HG03342 (cell line): ENCODE measurements around the gene ATP2B3.

Source experiments
- ATAC-seq: cut with Tn5 transposase; IDR thresholded peaks from one replicate; pipeline ENCODE4 v1.9.1; 2021; ENCODE audit warnings: mild to moderate bottlenecking, moderate library complexity; ENCODE audit not compliant: unreplicated experiment

The ATP2B3 gene

DNA sequence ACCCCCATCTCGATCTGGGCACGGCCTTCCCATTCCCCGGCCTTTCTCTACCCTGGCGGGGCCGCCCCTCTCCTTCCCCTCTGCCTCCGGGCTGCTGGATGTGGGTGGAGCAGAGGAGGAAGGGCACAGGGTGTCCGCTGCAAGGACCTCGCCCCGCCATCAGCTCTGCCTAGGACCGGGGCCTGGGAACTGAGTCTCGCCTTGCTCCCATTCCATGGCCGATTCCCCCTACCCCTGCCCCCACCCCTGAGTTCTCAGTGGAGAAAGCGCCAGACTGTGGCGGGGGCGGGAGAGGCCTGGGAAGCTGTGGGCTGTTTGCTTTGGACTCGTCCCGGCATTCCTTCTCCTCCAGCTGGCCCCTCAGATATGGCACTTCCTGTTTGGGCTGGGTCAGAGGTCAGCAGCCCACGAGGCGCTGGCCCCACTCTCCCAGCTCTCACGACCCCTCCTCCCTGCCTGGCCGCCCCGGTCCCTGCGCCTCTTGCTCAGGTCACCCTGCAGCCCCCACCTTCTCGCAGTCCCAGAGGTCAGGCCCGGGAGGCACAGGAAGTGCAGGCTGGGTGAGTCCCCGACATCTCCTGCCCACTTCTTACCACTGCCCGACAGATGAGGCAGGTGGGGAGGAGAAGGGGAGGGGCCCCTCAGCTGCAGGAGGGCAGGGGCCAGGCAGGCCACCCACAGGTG is 29.1 kb upstream of the ATP2B3 start:
- ATAC-seq: no peak

DNA sequence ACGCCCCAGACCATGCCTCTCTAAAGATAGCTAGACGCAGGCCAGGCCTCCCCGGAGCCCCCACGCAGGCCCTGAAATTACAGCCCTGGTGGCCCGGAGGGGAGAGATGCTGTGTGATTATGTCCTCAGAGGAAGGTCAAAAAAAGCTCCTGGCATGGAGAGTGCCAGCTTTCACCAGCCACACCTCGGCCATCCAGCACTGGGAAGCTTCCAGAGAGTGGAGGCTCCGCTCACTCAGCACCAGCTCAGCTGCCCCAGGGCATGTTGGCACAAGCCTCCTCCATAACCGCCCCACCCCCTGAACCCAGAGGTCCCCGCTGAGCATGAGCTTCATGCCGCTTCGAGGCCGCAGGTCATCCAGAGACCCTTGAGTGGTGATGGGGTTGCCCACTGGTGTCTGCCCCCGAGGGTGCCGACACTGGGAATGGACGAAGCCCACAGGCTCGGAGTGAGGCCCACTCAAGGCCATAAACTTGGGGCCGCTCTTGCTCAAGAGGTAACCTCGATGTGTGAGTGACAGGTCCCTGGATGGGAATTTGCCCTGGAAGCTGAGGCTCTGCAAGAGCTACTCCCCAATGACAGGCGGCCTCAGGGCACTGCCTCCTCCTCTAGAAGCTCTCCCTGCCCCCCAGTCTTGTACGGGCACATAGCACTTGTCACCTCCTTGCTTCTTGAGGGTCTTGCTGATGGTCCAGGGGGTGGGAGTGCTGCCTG is 27.1 kb upstream of the ATP2B3 start:
- ATAC-seq: no peak

DNA sequence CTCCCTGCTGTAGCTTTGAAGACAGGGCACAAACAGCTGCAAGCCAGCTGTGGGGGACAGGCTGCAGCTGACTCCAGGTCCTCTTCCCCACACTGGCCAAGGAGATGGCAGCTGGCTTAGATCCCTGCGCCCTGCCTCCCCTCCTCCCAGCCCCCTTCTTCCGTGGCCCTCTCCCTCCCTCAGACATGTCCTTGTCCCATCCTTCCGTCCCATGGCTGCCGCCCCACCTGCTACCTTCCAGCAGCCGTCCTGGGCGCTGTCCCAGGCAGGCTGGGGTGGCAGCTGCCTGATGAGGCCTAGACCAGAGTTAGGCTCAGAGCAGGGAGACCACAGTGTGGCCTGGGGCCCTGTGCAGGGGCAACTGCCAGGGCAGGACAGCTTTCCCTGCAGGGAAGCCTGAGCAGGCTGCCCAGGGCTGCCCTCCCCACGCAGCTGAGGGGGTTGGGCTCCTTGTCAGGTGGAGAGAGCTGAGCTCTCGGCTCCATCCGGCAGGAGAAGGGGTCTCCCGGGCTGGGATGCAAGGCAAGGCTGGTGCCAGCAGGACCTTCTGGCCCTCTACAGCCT is 26.0 kb upstream of the ATP2B3 start:
- ATAC-seq: no peak

DNA sequence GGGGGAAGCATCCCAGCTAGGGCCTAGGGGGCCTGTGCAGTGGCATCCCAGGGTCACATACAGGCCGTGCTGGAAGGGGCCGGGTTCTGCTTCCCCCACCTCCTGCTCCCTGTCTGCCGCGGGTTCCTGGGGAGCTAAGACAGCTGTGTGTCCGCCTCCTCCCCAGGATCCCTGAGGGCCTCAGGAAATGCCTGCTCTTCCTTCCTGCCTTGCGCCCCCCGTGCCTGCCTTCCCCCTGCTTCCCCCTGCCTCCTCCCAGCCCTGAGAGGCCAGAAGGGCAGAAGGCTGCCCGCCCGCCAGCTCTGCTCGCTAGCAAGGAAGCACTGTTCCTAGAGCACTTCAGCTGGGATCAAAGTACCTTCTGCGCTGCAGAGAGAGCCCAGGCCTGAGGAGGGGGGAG is 25.5 kb upstream of the ATP2B3 start:
- no peak for ATAC-seq

DNA sequence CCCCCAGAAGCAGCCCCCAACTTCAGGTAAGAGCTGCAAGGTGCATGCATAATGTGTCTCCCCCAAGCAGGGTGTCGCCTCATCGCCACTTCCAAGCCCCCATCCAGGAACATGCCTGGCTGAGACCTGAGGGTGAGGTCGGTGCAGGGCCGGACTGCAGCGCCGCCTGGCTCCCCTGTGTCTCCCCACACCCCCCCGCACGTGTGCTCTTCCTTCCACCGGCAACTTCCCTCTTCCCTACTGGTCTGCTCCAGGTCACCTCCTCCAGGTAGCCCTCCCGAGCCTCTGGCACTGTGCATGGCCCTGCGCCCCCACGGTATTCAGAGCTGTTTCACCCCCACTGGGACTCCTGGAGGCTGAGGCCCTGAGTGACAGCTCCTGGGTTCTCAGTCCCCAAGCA is 24.9 kb upstream of the ATP2B3 start:
- ATAC-seq: no peak

DNA sequence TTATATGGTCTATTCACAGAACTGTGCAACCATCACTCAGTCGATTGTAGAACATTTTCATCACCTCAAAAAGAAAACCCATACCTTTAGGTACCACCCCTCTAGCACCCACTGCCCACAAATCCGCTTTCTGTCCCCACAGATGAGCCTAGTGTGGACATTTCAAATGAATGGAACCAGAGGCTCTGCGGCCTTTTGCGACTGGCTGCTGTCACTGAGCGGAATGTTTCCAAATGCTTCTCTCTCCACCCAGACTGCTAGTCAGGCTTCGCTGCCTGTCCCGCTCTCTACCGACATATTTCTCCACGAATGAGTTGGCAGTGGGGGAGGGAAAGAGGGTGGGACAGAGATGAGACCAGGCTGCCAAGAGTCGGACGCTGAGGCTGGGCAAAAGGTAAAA is 24.4 kb upstream of the ATP2B3 start:
- no peak for ATAC-seq

DNA sequence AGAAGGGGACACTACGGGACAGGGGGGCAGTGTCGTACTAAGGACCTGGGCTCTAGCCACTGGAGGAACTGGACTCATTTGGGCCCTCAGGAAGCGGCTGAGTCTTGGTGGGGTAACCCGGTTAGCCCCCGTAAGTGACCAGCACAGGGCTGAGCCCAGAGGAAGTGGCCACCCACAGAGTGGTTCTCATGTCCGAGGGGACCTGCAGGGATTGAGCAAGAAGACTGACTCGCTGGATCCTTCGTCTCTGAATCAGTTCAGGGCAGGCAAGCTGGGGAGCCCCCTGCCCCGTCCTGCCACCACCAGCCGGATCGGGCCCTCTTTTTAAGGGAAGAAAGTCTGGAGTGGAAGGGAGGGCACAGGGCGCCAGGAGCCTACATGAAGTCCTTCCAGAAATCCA is 23.4 kb upstream of the ATP2B3 start:
- ATAC-seq: no peak

DNA sequence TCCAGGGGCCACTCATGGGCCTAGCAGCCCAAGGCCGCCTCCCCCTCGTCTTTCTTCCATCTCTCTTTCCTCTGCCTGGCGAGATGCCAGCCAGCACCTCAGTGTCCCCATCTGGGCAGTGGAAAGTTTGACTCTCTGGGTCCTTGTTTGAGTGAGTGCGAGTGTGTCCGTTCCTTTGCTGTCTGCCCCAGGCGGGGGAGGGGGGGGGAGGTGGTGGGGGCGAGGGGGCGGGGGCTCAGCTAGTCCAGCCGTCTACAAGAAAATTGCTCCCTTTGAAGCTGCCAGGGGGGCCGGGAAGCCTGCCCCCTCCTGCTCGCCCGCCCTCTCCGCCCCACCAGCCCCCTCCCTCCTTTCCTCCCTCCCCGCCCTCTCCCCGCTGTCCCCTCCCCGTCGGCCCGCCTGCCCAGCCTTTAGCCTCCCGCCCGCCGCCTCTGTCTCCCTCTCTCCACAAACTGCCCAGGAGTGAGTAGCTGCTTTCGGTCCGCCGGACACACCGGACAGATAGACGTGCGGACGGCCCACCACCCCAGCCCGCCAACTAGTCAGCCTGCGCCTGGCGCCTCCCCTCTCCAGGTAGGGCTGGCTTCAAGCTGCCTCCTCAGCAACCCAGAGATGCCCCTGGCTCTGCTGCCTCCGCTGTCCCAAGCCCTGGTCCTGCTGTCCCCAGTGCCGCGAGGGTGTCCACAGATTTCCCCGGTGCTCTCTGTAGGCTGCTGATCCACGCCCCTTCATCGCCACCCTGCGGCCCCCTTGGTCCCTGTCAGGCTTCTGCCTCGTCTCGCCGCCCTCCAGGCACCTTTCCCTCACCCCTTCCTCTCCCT is 22.7 kb upstream of the ATP2B3 start, which contains the start of gene BGN:
Gene BGN, plus strand, starts transcription at position 440 of the 821 bp plus-strand sequence. CDS start 9,652 bp downstream, outside the sequence.
- no peak for ATAC-seq

DNA sequence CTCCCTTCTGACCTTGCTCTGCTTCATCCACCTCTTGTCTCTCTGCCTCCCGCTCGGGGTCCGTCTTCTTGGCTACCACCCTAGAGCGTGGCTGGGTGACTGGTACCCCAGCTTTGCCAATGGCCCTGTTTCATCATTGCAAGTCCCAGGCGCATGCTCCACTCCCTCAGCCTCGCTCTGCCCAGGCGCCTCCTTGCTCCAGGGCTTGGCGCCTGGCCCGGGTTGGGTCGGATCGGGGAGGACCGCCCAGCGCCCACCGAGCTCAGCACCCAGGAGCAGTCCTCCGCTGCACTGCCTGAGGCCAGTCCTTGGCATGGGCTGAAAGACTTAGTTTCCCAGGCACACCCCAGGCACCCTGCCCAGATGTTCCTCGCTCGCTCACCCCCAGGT is 22.1 kb upstream of the ATP2B3 start:
- no peak for ATAC-seq

DNA sequence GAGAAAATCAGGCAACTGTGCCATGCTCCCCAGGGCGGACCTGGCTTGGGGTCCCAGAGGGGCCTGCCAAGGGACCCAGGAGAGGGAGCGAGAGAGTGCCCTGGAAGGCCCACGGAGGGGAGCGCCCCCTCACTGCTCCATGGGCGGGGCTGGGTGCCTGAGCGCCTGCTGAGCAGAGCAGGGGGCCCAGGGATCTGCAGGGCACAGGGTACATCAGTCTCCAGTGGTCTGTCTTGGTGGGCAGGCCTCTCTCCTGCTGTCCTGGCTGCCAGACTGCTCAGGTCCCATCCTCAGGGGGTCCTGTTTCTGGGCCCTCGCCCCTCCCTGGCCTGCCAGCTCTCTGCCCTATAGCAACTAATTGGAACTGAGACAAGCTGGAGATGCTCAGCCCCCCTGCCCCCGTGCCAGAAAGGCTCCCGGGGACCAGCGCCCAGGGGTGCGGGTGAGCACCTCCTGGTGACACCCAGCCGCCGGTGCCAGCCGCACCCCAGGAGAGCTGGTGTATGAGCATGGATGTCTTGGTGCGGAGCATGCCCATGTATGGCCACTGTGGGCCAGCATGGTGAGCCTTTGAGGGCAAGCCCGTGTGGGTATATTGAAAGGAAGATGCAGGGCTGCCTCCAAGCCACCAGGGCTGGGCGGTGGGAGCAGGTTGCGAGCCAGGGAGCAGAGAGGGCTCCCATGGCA is 21.4 kb upstream of the ATP2B3 start:
- ATAC-seq: no peak

DNA sequence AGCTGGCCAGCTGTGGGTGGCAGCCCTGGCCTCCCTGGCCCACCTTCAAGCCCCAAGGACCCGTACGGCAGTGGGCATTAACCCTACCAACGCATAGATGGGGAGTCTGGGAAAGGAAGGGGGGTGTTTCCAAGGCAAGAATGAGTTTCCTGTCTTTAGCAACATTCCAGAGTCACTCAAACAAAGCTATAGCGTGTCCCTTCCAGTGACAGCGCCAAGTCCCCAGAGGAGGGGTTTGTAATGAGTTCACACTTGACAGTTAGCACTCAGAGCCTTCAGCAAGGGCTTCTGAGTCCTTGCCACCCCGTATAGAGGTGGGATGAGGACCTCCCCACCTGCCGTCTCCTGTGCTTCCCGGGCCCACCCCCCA is 20.9 kb upstream of the ATP2B3 start:
- no peak for ATAC-seq

DNA sequence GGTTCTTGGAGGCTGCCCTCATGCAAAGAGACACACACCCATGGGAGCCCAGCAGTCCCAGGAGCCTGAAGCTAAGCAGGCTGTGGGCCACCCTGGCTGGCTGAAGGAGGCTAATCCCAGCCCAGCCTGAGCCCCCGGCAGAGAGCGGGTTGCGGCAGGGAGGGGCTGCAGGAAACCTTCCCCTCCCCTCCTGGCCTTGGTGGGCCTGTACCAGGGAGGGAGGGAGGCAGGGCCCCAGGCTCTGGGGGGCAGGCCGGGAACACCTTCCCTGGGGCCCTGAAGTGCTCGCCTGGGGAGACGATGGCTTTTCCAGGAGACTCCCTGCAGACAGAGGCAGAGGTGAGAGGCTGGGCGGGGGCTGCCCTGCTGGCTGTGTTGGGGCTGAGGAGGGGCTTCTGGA is 19.0 kb upstream of the ATP2B3 start:
- ATAC-seq: no peak

DNA sequence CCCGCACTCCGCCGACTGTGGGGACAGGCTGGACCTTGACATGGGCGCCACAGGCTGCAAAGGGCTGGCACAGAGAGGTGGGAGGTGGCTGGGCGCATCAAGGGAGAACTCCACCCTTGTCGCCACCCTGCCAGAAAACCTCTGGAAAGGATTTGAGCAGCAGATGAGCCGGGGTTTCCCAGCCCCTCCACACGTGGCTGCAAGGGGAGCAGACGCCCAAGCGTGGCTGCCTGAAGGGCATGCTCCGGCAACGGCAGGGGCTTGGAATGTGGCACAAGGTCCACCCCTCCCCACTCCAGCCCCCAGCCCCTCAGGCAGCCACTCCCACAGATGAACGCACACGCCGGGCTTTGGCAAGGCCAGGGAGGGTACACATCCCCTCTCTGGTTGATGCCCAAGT is 18.1 kb upstream of the ATP2B3 start:
- ATAC-seq: no peak

DNA sequence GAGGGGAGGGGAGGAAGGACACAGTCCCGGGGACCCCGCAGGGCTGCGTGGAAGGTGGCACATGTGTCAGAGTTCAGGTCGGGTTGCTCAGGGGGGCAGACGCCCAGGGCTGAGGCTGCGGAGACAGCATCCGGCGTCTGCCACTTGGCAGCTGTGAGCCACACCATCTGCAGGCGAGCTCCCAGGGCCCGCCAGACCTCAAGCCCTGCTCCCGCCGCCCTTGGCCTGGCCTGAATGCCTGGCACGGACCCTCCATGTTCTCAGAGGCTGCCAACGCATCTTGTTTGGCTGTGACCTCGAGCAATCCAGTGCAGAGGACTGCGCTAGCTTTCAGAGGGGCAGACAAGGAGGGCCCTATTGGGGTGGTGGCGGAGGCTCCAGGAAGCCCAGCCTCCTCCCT is 17.6 kb upstream of the ATP2B3 start:
- ATAC-seq: no peak

DNA sequence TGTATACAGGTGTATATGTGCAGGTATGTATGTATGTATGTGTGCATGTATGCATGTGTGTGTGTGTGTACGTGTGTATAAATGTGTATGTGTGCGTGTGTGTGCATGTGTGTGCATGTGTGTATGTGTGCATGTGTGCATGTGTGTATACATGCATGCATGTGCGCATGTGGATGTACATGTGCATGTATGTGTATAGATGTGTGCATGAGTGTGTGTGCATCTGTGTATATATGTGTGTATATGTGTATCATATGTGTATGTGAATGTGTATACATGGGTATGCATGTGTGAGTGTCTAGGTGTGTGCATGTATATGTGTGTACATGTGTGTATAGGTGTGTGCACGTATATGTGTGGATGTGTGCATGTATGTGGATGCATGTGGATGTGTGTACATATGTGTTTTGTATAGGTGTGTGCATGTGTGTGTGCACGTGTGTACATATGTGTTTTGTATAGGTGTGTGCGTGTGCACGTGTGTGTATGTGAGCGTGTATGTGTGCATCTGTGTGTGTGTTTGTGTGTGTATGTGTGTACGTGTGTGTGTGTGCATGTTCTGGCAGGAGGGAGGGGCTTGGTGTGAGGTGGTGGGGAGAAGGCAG is 16.7 kb upstream of the ATP2B3 start:
- ATAC-seq: no peak

DNA sequence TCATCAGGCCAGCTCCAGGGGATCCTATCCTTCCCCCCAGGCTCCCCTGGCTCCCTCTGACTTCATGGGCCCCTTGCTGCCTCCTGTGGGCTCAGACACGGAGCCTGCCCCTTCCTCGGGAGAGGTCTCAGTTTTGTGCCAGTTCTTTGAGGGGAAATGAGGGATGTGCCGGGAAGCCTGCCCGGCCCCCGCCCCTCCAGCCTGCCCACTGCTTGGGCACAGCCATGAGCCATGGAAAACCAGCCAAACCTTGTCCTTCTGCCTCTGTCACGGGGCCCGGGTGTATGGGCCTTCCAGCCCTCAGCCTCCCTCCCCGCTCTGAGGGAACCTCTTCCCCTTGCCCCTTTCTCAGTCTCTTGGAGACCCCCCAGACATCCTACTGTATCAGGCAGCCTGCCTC is 15.9 kb upstream of the ATP2B3 start:
- no peak for ATAC-seq

DNA sequence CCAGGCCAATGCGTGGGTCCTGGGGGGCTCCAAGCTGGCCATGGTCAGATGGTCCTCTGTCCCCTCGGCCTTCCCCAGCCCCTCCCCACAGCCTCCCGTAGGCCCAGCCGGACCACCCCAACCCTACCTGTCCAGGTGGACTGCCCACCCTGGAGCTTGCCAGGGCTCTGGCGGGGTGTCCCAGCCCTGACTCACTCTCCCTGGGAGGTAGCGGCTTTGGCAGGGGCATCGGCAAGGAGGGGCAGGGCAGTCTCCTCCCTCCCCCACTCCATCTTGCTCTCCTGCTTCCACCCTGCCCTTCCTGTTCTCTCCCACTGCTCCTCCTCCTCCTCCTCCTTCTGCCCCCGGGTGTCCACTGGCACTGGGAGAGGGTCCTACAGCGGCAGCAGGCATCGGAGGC is 15.3 kb upstream of the ATP2B3 start:
- ATAC-seq: no peak

DNA sequence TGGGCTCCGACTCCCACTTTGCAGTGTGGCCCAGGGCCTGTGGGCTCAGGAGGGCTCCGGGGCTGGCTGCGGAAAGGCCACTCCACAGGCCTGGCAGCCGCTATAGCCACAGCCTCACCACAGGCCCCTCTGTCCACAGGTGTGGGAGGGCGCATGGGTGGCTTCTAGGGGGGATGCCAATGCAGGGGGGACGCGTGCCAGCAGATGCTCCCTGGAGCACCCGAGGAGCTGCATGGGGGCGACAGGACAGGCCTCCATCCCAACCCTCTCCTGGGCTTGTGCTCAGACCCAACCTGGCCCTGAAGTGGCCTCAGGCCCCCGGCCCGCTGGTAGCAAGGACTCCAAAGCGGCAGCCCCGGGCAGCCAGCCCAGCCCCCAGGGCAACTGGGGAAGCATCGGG is 14.6 kb upstream of the ATP2B3 start:
- ATAC-seq: no peak

DNA sequence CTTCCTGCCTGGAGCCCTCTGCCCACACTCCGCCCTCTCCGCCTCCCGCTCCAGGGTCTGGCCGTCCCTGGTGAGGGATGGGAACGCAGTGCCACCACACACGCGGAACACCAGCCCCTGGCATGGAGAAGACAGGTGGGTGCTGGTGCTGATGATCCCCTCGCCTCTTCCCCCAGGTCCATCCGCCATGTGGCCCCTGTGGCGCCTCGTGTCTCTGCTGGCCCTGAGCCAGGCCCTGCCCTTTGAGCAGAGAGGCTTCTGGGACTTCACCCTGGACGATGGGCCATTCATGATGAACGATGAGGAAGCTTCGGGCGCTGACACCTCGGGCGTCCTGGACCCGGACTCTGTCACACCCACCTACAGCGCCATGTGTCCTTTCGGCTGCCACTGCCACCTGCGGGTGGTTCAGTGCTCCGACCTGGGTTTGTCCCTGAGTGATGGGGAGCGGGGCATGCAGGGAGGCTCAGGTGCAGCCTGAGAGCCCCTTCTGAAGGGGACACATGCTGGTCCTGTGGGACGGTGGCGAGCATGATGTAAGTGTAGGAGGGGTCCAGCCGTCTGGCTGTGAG is 12.9 kb upstream of the ATP2B3 start:
- no peak for ATAC-seq

DNA sequence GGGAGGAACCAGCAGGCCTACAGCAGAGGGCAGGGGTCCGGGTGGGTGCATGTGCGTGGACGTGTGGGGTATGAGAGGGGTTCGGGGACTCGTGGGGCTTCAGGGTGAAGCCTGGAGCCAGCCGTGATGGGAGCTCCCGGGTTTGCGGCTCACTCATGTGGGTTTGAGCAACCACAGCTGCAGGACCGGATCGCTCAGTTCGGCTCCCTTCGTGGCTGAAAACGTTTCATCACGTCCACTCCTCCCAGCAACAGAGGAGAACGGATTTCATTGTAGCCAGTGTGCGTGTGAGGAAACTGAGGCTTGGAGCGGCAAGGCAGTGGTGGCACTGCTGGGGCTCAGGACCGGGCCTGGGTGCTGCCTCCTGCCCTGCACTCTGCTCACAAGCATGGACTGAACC is 12.1 kb upstream of the ATP2B3 start:
- no peak for ATAC-seq
